ENCODE data around the gene ZNF639. TPM values are rescaled to one million over a fixed set of nuclear protein-coding genes. Genes with fewer than 3 reads are reported as not detected.

ZNF639 gene
- total and polyA plus RNA-seq, 10 of the 15 experiments (the other 5 are each of a cell fraction or from before 2014, with no cell fraction given): 16.3 to 61.2 (median 35.3) TPM

- no TSS peak for BruUV-seq (replicated peaks)
- ATAC-seq: no peak
- Histone ChIP-seq H3K27ac (ENCODE audit: control insufficient read depth, insufficient read depth) (no peak overlapping the region), H3K36me3 (ENCODE audit: control insufficient read depth in 2 of 2, insufficient read depth in 2 of 2, low read length in 1 of 2) (no peaks in the 10 kb centered on the region), H3K27me3 (replicated peaks in 1 of 2; ENCODE audit: control insufficient read depth in 2 of 2, insufficient read depth in 2 of 2, low read length in 1 of 2) (no peaks in the 10 kb centered on the region), H2AFZ (ENCODE audit: control insufficient read depth, low read depth, low read length) (no peak overlapping the region), H3K9me3 (replicated peaks; ENCODE audit: control insufficient read depth, insufficient read depth, low read length) (no peaks in the 10 kb centered on the region), H3K4me2 (ENCODE audit: control insufficient read depth, insufficient read depth) (no peak overlapping the region), H3K4me3 (no peak overlapping the region), H3K79me2 (ENCODE audit: control insufficient read depth, insufficient read depth, low read length) (no peaks in the 10 kb centered on the region), H3K4me1 (ENCODE audit: control insufficient read depth, insufficient read depth, low read length) (no peaks in the 10 kb centered on the region), H3K9ac (ENCODE audit: control insufficient read depth, insufficient read depth, low read length) (no peak overlapping the region), H4K20me1 (ENCODE audit: control insufficient read depth, insufficient read depth) (no peaks in the 10 kb centered on the region)
- RAD21 ChIA-PET (ENCODE audit: unreplicated experiment): interaction anchor here (0.5 kb wide), 1 partner anchor 548 kb away, joined by 3 read pairs; no protein-coding TSS in a partner anchor
- DNase-seq (ENCODE audit: low read depth, low spot score): no peak
- FAIRE-seq: no peak
- POLR2A ChIA-PET: no interaction called here
- CTCF ChIA-PET: no interaction called here
- 70% methylated on average over 3 of the region's 3 CpGs for WGBS (ENCODE audit: insufficient coverage, insufficient replicate concordance, low lambda C conversion rate, missing lambda C conversion rate)
- intact Hi-C loops (cut with micrococcal nuclease; ENCODE audit: unreplicated experiment): no loop called here
- SMC1A ChIA-PET (ENCODE audit: uncharacterized antibody, unreplicated experiment): no interaction called here
- no peak for TF ChIP-seq FOXM1 (IDR thresholded peaks at IDR 0.05; ENCODE audit: low read depth, low read length)
- no peak for TF ChIP-seq EZH2 (IDR thresholded peaks at IDR 0.05; ENCODE audit: borderline replicate concordance, control insufficient read depth, low read depth, low read length)
- no peak for TF ChIP-seq REST (IDR thresholded peaks at IDR 0.05; ENCODE audit: low read depth, low read length)
- in situ Hi-C loops (cut with MboI): no loop called here
These were observed 41.0 kb upstream of the ZNF639 start for GRCh38 chr3:179281825-179282224.

- H3K79me2 ChIP-seq (ENCODE audit: control insufficient read depth, insufficient read depth, low read length): no peaks in the 10 kb centered on the region
- H3K27me3 ChIP-seq (replicated peaks in 1 of 2; ENCODE audit: control insufficient read depth in 2 of 2, insufficient read depth in 2 of 2, low read length in 1 of 2): no peaks in the 10 kb centered on the region
- BruUV-seq (replicated peaks): no TSS peak
- H3K9me3 ChIP-seq (replicated peaks; ENCODE audit: control insufficient read depth, insufficient read depth, low read length): no peaks in the 10 kb centered on the region
- H3K36me3 ChIP-seq (ENCODE audit: control insufficient read depth in 2 of 2, insufficient read depth in 2 of 2, low read length in 1 of 2): no peaks in the 10 kb centered on the region
- no peak overlapping the region for H2AFZ ChIP-seq (ENCODE audit: control insufficient read depth, low read depth, low read length)
- ChIA-PET RAD21 (ENCODE audit: unreplicated experiment) (no interaction called here), CTCF (no interaction called here), POLR2A (interaction anchor here (0.7 kb wide), 1 partner anchor 177 kb away, joined by 7 read pairs; no protein-coding TSS in a partner anchor), SMC1A (ENCODE audit: uncharacterized antibody, unreplicated experiment) (interaction anchor here (0.6 to 1.8 kb wide), 3 partner anchors 8 to 263 kb away, joined by 3 to 7 read pairs (median 3); no protein-coding TSS in a partner anchor)
- H4K20me1 ChIP-seq (ENCODE audit: control insufficient read depth, insufficient read depth): no peaks in the 10 kb centered on the region
- no peak overlapping the region for H3K27ac ChIP-seq (ENCODE audit: control insufficient read depth, insufficient read depth)
- no peak overlapping the region for H3K4me2 ChIP-seq (ENCODE audit: control insufficient read depth, insufficient read depth)
- DNase-seq (ENCODE audit: low read depth, low spot score) (no peak), ATAC-seq (no peak), FAIRE-seq (no peak)
- H3K9ac ChIP-seq (ENCODE audit: control insufficient read depth, insufficient read depth, low read length): no peak overlapping the region
- intact Hi-C loops (cut with micrococcal nuclease; ENCODE audit: unreplicated experiment) (no loop called here), in situ Hi-C loops (cut with MboI) (no loop called here)
- TF ChIP-seq CHD1 (IDR thresholded peaks at IDR 0.05; ENCODE audit: low read depth, low read length): no peak
- no peak for TF ChIP-seq ZBTB33 (IDR thresholded peaks at IDR 0.05)
- no peak for TF ChIP-seq SMAD1 (IDR thresholded peaks at IDR 0.05; ENCODE audit: low read depth, partially characterized antibody)
- no peak for TF ChIP-seq NR2C1 (IDR thresholded peaks at IDR 0.05)
- 99% methylated on average over 4 of the region's 6 CpGs for WGBS (ENCODE audit: insufficient coverage, insufficient replicate concordance, low lambda C conversion rate, missing lambda C conversion rate)
- no peak overlapping the region for H3K4me3 ChIP-seq
- H3K4me1 ChIP-seq (ENCODE audit: control insufficient read depth, insufficient read depth, low read length): no peaks in the 10 kb centered on the region
These were observed 36.5 kb upstream of the ZNF639 start for GRCh38 chr3:179286331-179286730.

Measured in GM12878 (cell line).